Activated CD4-positive, alpha-beta T cell treated with anti-CD3 and anti-CD28 coated beads for 36 hours (primary cell): ENCODE data around the gene MKNK1. TPM values are rescaled to one million over a fixed set of nuclear protein-coding genes. Genes with fewer than 3 reads are reported as not detected.

Experiments
- ATAC-seq: fragments of 200-7000 bp; cut with Tn5 transposase; one replicate; pipeline ENCODE4 v1.10.0; 2021; ENCODE audit warnings: mild to moderate bottlenecking, moderate library complexity
- CTCF ChIA-PET: fragments of 350-600 bp; sonication (Branson Sonifier 250); formaldehyde crosslinking; loops from one replicate; lab custom pipeline; 2021; ENCODE audit warnings: antibody characterized with exemption; lab: Charles Lee
- POLR2A ChIA-PET: fragments of 350-600 bp; sonication (Branson Sonifier 250); formaldehyde crosslinking; loops from one replicate; lab custom pipeline; 2021; ENCODE audit warnings: antibody characterized with exemption, inconsistent platforms; lab: Charles Lee
- DNase-seq: peaks from one replicate; pipeline ENCODE4 v3.0.0-alpha.2; 2020
- H3K27ac Mint-ChIP-seq: one replicate; pipeline ENCODE4 v1.8.0; 2021; ENCODE audit warnings: mixed read lengths
- H3K27me3 Mint-ChIP-seq: one replicate; pipeline ENCODE4 v1.8.0; 2021; ENCODE audit warnings: mixed read lengths
- H3K36me3 Mint-ChIP-seq: one replicate; pipeline ENCODE4 v1.8.0; 2021; ENCODE audit warnings: low read depth, mixed read lengths
- H3K4me1 Mint-ChIP-seq: one replicate; pipeline ENCODE4 v1.8.0; 2021; ENCODE audit warnings: mixed read lengths
- H3K4me3 Mint-ChIP-seq: one replicate; pipeline ENCODE4 v1.8.0; 2021; ENCODE audit warnings: mild to moderate bottlenecking, moderate library complexity, mixed read lengths
- H3K9me3 Mint-ChIP-seq: one replicate; pipeline ENCODE4 v1.8.0; 2021; ENCODE audit warnings: low read depth, mixed read lengths
- intact Hi-C, 2 experiments: fragments of 100-400 bp; cut with DNase I in 1 of 2; cut with micrococcal nuclease in 1 of 2; formaldehyde crosslinking; loops; one replicate each; pipeline versions ENCODE4 v1.14.2 to v1.15.1; 2022 to 2024; cut with DNase I, micrococcal nuclease
- total RNA-seq, 2 experiments: library from RNA; stranded (reverse); gene quantifications; one replicate each; pipeline ENCODE4 v1.2.3, GENCODE V29; 2021

The MKNK1 gene
- total RNA-seq, 2 experiments from 2014 or later, result 27.8 to 31.0 TPM

DNA sequence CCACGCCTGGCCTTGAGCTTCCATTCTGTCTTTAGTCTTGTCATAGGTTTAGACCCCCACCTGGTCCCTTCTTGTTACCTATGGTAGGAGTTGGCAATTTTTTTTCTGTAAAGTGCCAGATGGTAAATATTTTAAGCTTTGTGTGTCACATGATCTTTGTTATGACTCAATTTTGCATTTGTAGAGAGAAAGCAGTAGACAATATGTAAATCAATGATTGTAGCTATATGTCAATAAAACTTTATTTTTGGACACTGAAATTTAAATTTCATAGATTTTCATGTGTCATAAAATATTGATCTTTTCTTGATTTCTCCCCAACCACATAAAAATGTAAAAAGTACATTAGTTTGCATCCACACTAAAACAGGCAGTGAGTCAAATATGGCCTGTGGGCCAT is 8.0 kb downstream of the MKNK1 start:
- H3K4me1 Mint-ChIP-seq, result peaks cover 33% of the 10 kb centered on the region
- ATAC-seq (no peak), DNase-seq (no peak)
- CTCF ChIA-PET, result interaction anchor here (0.6 to 1.0 kb wide), 3 partner anchors 15 to 64 kb away, joined by 3 to 4 read pairs (median 3); no protein-coding TSS in a partner anchor
- H3K4me3 Mint-ChIP-seq, result no peak overlapping the region
- H3K36me3 Mint-ChIP-seq, result peaks cover 27% of the 10 kb centered on the region
- no peaks in the 10 kb centered on the region for H3K9me3 Mint-ChIP-seq
- H3K27ac Mint-ChIP-seq, result no peak overlapping the region
- intact Hi-C loops, result no loop called here
- POLR2A ChIA-PET, result no interaction called here
- no peaks in the 10 kb centered on the region for H3K27me3 Mint-ChIP-seq

DNA sequence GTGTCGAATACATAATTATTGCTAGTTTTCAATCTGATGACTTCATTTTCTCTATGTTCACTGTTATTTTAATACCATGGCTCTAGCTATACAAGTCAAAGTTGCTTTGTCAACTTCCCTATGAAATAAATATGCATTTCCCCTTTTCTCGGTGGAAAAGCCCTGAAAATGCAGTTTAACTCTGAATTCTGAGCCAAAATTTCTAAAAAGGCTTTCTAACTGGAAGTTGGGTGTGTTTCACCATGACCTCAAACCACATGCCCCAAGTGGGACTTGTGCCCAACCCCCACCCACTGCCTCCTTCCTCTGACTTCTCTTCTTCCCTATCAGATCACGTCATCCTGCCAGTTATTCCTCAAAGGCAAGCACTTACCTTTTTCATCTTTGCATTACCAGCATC is 8.9 kb downstream of the MKNK1 start:
- Mint-ChIP-seq H3K4me3 (no peak overlapping the region), H3K27ac (no peak overlapping the region), H3K27me3 (no peaks in the 10 kb centered on the region), H3K9me3 (no peaks in the 10 kb centered on the region), H3K36me3 (peaks cover 32% of the 10 kb centered on the region), H3K4me1 (peaks cover 30% of the 10 kb centered on the region)
- intact Hi-C loops, result no loop called here
- DNase-seq, result no peak
- ChIA-PET CTCF (no interaction called here), POLR2A (no interaction called here)
- no peak for ATAC-seq

DNA sequence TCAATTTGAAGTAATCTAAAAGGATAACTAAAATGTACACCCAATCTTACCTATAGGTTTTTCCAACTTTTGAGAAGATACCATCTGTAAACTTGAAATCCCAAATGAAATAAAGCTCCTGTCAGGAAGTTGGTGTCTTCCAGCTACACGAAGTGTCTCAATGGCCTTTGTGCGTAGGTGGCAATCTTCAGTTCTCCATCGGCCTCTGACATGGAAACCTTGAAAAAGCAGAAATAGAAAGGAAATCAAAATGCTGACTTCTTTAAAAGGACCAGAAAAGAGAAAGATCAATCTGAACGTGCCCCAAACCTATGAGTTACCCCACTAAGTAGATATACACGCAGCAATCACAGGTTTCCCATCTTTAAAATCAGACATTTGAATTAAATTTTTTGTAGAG is 10.0 kb downstream of the MKNK1 start:
- intact Hi-C loops, result no loop called here

DNA sequence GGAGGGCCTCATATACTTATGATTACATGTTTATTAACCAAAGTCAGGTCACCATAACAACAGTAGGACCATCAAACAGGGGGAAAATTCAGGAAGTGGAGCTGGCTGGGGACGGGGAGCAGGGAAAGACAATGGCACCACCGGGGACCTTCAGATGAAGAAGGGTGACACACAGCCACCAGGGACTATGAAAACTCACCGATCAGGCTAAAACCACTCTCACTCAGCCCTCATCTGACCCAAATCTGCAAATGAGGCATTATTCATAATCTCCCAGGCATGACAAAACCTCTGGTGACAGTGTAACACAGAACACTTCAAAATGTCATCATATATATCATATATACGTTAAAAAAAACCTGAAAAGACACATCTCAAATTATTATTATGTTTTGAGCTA is 11.2 kb downstream of the MKNK1 start:
- ATAC-seq (no peak), DNase-seq (no peak)
- CTCF ChIA-PET, result no interaction called here
- no peaks in the 10 kb centered on the region for H3K9me3 Mint-ChIP-seq
- H3K27me3 Mint-ChIP-seq, result no peaks in the 10 kb centered on the region
- H3K36me3 Mint-ChIP-seq, result peaks cover 44% of the 10 kb centered on the region
- POLR2A ChIA-PET, result no interaction called here
- no peak overlapping the region for H3K4me3 Mint-ChIP-seq
- intact Hi-C loops, result no loop called here
- H3K4me1 Mint-ChIP-seq, result peaks cover 16% of the 10 kb centered on the region
- H3K27ac Mint-ChIP-seq, result no peak overlapping the region

More for the DNA sequence above, 10.0 kb downstream of the MKNK1 start:
- ATAC-seq, result no peak
- POLR2A ChIA-PET, result interaction anchor here (0.6 kb wide), 1 partner anchor 26 kb away, joined by 4 read pairs; no protein-coding TSS in a partner anchor
- H3K9me3 Mint-ChIP-seq, result no peaks in the 10 kb centered on the region
- CTCF ChIA-PET, result interaction anchor here (0.6 to 0.8 kb wide), 2 partner anchors 54 to 81 kb away, joined by 3 to 4 read pairs; no protein-coding TSS in a partner anchor
- H3K27ac Mint-ChIP-seq, result no peak overlapping the region
- no peak for DNase-seq
- no peaks in the 10 kb centered on the region for H3K27me3 Mint-ChIP-seq
- H3K36me3 Mint-ChIP-seq, result peaks cover 43% of the 10 kb centered on the region
- H3K4me1 Mint-ChIP-seq, result peaks cover 19% of the 10 kb centered on the region
- H3K4me3 Mint-ChIP-seq, result no peak overlapping the region

DNA sequence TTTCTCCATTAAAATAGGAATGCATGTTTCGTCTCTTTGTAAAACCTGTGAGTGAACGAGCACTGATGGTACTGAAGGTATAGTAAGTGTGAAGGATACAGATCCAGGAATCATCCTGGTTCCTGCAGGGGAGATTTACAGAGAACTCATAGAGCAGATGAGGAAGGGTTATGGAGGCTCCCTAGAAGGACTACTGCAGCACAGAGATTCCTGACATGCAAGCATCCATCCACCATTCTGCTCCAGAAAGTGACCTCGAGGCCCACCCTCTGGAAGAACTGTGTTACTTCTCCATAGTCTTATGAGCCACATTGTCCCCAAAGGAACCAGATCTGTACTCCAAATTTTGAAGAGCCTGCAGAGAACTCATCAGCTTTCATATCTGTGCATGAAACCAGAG is 14.5 kb downstream of the MKNK1 start:
- H3K27me3 Mint-ChIP-seq, result no peaks in the 10 kb centered on the region
- ChIA-PET POLR2A (no interaction called here), CTCF (interaction anchor here (0.8 kb wide), 1 partner anchor 89 kb away, joined by 3 read pairs; no protein-coding TSS in a partner anchor)
- intact Hi-C loops, result no loop called here
- H3K9me3 Mint-ChIP-seq, result no peaks in the 10 kb centered on the region
- DNase-seq (no peak), ATAC-seq (no peak)
- H3K4me3 Mint-ChIP-seq, result no peak overlapping the region
- H3K4me1 Mint-ChIP-seq, result no peaks in the 10 kb centered on the region
- peaks cover 46% of the 10 kb centered on the region for H3K36me3 Mint-ChIP-seq
- H3K27ac Mint-ChIP-seq, result no peak overlapping the region

DNA sequence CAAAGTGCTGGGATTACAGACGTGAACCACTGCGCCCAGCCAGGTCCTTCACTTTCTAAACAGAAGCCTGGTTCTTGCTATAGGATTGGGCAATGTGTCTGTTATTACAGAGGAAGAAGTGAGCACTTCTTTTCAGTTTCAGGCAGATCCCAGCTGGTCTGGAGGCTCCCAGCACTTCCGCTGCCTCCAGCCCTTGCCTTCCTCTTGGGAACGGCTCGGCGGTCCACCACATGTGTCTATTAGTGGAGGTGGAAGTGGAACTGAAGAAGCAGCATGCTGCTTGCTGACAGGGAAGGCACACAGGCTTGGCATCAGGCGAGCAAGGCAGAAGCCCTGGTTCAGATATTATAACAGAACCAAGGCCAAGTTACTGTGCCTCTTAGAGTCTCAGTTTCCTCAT is 17.0 kb downstream of the MKNK1 start:
- H3K4me1 Mint-ChIP-seq, result peaks cover 5% of the 10 kb centered on the region
- H3K27me3 Mint-ChIP-seq, result no peaks in the 10 kb centered on the region
- peaks cover 44% of the 10 kb centered on the region for H3K36me3 Mint-ChIP-seq
- no peaks in the 10 kb centered on the region for H3K9me3 Mint-ChIP-seq
- no peak overlapping the region for H3K27ac Mint-ChIP-seq
- DNase-seq (no peak), ATAC-seq (no peak)
- intact Hi-C loops, result no loop called here
- POLR2A ChIA-PET, result no interaction called here
- CTCF ChIA-PET, result no interaction called here
- no peak overlapping the region for H3K4me3 Mint-ChIP-seq

DNA sequence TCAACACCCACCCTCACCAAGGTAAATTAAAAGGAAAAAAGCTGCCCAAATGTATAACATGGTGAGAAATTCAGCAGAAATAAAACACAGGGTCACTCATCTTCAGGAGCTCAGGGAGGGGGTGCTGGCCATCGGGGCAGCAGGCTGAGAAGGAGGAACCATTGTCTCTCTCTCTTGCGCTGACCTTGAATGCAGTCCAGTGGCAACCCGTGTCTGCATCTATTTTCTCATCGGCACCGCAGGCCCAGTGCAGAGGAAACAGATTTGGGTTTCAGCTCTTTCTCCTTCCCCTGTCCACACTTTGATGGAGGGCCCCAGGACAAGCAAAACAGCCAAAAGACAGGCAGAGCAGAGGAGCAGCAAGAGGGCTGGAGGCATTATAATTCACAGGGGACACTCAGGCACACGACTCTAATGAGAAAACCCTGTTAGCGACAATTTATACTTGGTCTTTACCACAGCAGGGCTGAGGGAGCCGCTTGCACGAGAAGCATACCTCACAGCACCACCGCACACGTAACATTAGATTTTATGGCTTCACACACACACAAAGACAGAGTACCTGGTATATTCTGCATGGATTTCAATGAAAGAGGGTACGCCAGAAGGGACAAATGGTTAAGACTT is 18.6 kb downstream of the MKNK1 start:
- ChIA-PET POLR2A (no interaction called here), CTCF (no interaction called here)
- intact Hi-C loops, result no loop called here
- Mint-ChIP-seq H3K36me3 (peaks cover 43% of the 10 kb centered on the region), H3K9me3 (no peaks in the 10 kb centered on the region), H3K27me3 (no peaks in the 10 kb centered on the region), H3K4me3 (no peak overlapping the region), H3K27ac (no peak overlapping the region), H3K4me1 (peaks cover 21% of the 10 kb centered on the region)
- ATAC-seq, result no peak
- no peak for DNase-seq

DNA sequence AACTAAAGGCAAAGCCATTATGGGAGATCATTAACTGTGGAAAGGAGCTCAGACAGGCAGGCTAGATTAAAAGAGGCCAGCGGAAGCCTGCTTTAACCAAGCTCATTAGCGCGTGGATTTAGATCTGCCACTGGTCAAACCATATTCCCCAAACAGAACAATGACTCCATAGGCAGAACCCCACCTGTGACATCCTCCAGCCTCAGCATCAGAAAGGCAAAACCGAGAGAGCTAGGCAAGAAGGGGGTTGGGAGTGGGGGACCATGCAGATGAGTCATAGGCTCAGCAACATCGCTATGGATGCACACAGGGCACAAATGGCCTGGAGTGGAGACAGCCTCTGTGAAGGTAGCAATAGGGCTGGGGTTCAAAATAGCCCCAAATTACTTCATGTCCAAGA is 20.6 kb downstream of the MKNK1 start:
- Mint-ChIP-seq H3K27me3 (no peaks in the 10 kb centered on the region), H3K9me3 (no peaks in the 10 kb centered on the region), H3K36me3 (peaks cover 38% of the 10 kb centered on the region), H3K4me1 (peaks cover 21% of the 10 kb centered on the region), H3K27ac (no peak overlapping the region), H3K4me3 (no peak overlapping the region)
- intact Hi-C loops, result no loop called here
- ChIA-PET POLR2A (no interaction called here), CTCF (no interaction called here)
- DNase-seq (no peak), ATAC-seq (no peak)

DNA sequence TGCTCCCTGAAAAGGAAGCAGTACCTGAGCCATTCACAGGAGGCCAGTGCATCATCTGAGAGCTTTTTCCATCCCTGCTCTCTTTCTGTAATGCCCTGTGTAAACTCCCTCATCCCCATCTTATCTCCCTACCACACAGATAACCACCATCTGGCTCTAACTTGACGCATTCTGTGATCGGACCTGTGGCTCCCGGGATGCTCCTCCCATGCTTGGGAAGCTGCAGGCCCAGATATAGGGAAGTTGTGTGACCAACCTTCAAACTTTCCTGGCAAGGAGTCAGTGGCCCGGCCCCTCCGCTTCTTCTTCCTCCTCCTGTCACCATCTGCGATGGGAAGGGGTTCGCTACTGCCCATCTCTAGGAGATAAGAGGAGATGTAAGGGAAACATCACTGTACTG is 21.1 kb downstream of the MKNK1 start:
- ATAC-seq (no peak), DNase-seq (no peak)
- POLR2A ChIA-PET, result no interaction called here
- Mint-ChIP-seq H3K9me3 (no peaks in the 10 kb centered on the region), H3K36me3 (peaks cover 38% of the 10 kb centered on the region), H3K4me1 (peaks cover 21% of the 10 kb centered on the region), H3K27ac (no peak overlapping the region), H3K4me3 (no peak overlapping the region), H3K27me3 (no peaks in the 10 kb centered on the region)
- CTCF ChIA-PET, result no interaction called here
- intact Hi-C loops, result no loop called here

DNA sequence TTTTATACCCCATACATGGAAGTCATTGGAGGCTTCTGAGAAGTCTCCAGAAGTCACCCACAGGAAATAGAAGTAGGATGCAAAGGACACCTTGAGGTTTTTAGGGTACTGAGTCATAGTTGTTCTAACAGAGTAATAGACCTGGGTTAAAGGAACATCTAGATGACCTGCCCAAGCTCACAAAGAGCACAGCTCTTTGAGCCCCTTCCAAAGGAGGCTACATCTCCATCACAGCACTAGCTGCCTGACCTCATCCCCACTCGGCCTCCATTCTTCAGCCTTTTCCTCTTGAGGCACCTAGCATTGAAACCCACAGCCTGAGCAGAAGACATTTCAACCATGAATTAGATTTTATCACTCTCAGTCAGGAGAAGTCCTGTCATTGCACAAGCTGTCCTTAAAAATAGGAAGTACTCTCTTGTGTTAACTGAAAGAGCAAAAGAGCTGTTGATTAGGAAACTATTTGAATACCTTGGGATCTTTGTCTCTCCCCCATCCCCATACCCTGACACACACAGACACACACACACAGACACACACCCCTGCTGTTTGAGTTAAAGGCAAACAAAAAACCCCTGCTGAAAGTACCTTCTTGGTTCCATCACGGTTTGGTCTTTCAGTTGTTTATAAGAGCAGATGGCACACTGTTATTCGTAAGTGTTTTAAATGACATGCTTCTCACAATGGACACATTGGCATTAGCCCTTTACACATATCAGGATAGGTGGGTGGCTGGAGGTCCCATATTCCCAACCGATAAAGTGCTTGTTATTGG is 22.2 kb downstream of the MKNK1 start:
- H3K4me1 Mint-ChIP-seq, result peaks cover 21% of the 10 kb centered on the region
- POLR2A ChIA-PET, result no interaction called here
- ATAC-seq (peak; percentile 95), DNase-seq (peak; percentile 26)
- H3K4me3 Mint-ChIP-seq, result no peak overlapping the region
- peaks cover 41% of the 10 kb centered on the region for H3K36me3 Mint-ChIP-seq
- CTCF ChIA-PET, result interaction anchor here (0.6 to 0.8 kb wide), 3 partner anchors 15 to 168 kb away, joined by 3 read pairs; no protein-coding TSS in a partner anchor
- peak overlapping the region; percentile 91 for H3K27ac Mint-ChIP-seq
- no peaks in the 10 kb centered on the region for H3K9me3 Mint-ChIP-seq
- intact Hi-C loops, result loop anchor here in 1 of 2 experiments (1.0 kb wide), 1 partner anchor 34 kb away; the partner anchor contains the start of gene MOB3C
- H3K27me3 Mint-ChIP-seq, result no peaks in the 10 kb centered on the region

DNA sequence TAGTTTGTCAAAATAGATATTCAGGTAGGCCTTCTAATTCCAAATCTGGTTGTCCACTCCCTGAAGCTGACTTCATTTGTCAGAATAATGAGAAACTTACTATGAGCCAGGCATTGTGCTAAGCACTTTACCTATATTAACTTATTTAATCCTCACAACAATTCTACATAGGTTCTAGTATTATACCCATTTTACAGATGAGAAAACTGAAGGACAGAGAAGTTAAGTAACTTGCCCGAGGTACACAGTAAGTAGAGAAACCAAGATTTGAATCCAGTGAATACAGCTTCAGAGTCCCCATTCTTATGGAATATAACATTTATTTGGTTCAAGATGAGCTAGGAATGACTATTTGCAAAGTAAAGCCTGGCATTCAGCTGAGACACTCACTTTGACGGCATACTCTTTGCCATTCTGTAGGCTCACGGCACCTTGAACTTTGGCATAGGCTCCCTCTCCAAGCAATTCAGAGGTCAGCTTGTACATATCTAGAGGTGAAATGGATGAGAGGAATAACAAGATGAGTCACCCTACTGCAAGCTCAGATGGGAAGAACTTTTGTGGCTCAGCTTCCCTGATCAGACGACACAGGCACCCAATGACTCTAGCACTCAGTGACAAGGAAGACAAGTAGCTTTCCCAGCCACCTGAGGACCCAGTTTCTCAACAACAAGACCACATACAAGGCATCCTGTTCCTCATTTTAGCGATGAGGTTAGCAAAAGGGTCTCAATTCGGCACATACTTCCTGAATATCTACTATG is 23.7 kb downstream of the MKNK1 start:
- Mint-ChIP-seq H3K27ac (peak overlapping the region; percentile 51), H3K36me3 (peaks cover 45% of the 10 kb centered on the region), H3K9me3 (no peaks in the 10 kb centered on the region), H3K4me1 (peaks cover 21% of the 10 kb centered on the region), H3K27me3 (no peaks in the 10 kb centered on the region), H3K4me3 (no peak overlapping the region)
- CTCF ChIA-PET, result interaction anchor here (0.7 to 1.1 kb wide), 2 partner anchors 16 to 21 kb away, joined by 3 read pairs; no protein-coding TSS in a partner anchor
- intact Hi-C loops, result no loop called here
- POLR2A ChIA-PET, result interaction anchor here (0.9 kb wide), 1 partner anchor 37 kb away, joined by 3 read pairs; no protein-coding TSS in a partner anchor
- ATAC-seq (no peak), DNase-seq (no peak)
